ENCODE measurements around the gene ZBTB33. TPM values are rescaled to one million over a fixed set of nuclear protein-coding genes. Genes with fewer than 3 reads are reported as not detected.

ZBTB33 gene
- polyA plus RNA-seq, 4 donors, result 21.9 to 31.3 (median 30.9) TPM

DNA sequence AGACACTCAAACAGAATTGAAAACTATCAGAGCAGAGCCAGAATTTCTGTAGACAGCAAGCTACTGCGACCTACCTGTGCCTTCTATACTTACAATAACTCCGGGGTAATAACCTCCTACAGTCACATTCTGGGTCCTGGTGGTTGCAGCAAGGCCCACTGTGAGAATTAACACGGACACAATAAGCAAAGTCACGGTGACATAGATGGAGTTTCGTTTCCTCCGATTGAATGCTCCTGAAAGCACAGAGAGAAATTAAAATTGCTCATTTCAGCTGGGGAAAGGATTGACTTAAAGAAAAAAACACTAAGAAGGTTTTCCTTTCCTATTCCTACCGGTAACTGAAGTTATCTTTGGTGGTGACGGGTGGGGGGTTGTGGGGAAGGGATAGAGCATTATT, 53.6 kb downstream of the ZBTB33 start:
- no peak for DNase-seq (ENCODE audit: low read depth in 4 of 4, low spot score in 3 of 4)

GRCh38 chrX:120305531-120306141, 55.0 kb downstream of the ZBTB33 start:
- no peak for DNase-seq (ENCODE audit: low read depth in 4 of 4, low spot score in 3 of 4)

DNA sequence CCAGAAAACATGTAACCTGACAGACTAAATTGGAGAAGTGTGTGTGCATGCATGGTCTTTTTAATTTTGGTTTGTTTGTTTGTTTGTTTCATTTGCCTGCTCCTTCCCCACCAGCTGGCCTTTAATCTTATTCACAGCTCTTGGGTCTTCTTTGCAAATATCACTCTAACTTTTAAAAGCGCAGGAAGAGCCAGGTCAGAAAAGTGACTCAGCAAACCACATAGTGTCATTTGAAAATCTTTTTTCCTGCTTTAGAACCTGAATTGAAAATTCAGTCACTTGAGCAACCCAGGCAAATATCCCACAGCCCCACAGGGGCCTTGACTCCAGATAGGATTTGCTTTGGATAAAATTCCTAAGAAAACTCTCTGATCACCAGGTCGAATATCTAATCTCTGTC, 56.0 kb downstream of the ZBTB33 start:
- no peak for DNase-seq (ENCODE audit: low read depth in 4 of 4, low spot score in 3 of 4)

Other genes with a start within 250 kb of the ZBTB33 start
- gene RHOXF2B, start 173.1 kb upstream of the ZBTB33 start, polyA plus RNA-seq (ENCODE audit: insufficient read length in 4 of 4), result under 1 TPM in 3 of 4 donors, not detected in 1; 0.07 to 0.87 (median 0.08) TPM
- gene RHOXF1, start 134.9 kb upstream of the ZBTB33 start, polyA plus RNA-seq (ENCODE audit: insufficient read length in 4 of 4), result 1 to 10 TPM in 3 of 4 donors, under 1 TPM in 1; 0.22 to 2.3 (median 1.1) TPM
- under 1 TPM in 1 of 4 donors, not detected in 3; 0.57 TPM for gene RHOXF2, start 92.2 kb upstream of the ZBTB33 start, polyA plus RNA-seq (ENCODE audit: insufficient read length in 4 of 4)
- gene TMEM255A, start 60.6 kb downstream of the ZBTB33 start, polyA plus RNA-seq (ENCODE audit: insufficient read length in 4 of 4), result under 1 TPM; 0.39 to 0.96 (median 0.59) TPM
- gene ATP1B4, start 111.3 kb downstream of the ZBTB33 start, polyA plus RNA-seq (ENCODE audit: insufficient read length in 4 of 4), result under 1 TPM in 3 of 4 donors, not detected in 1; 0.01 to 0.07 (median 0.07) TPM
- gene LAMP2, start 218.5 kb downstream of the ZBTB33 start, polyA plus RNA-seq (ENCODE audit: insufficient read length in 4 of 4), result 100 to 1,000 TPM; 151 to 189 (median 167) TPM

All from right renal pelvis (tissue), 4 donors.